Brain microvascular endothelial cell (primary cell): ENCODE data around the gene MRPL22.

ENCODE experiments used
- DNase-seq: peaks from one replicate; pipeline ENCODE4 v3.0.0-alpha.2; 2020
- H3K27ac ChIP-seq: fragments of 250-450 bp; sonication (Bioruptor Pico); 2 replicates; pipeline ENCODE4 v1.5.1; 2020; ENCODE audit warnings: mild to moderate bottlenecking, moderate library complexity
- H3K27me3 ChIP-seq: fragments of 250-450 bp; sonication (Bioruptor Pico); replicated peaks from 2 replicates; pipeline ENCODE4 v1.5.1; 2020; ENCODE audit warnings: mild to moderate bottlenecking
- H3K36me3 ChIP-seq: fragments of 250-450 bp; sonication (Bioruptor Pico); replicated peaks from 2 replicates; pipeline ENCODE4 v1.5.1; 2020; ENCODE audit warnings: mild to moderate bottlenecking
- H3K4me3 ChIP-seq: 2 replicates; pipeline ENCODE4 v1.5.1; 2011; ENCODE audit warnings: low read depth, mild to moderate bottlenecking, control low read depth, low read length, moderate library complexity
- CTCF ChIP-seq: IDR thresholded peaks from 2 replicates; pipeline ENCODE4 v1.5.1; 2011; ENCODE audit warnings: low read depth, mild to moderate bottlenecking, moderate library complexity, low read length, control low read depth, inconsistent platforms; ENCODE audit errors: missing control alignments
- in situ Hi-C: cut with HindIII; loops from 2 replicates; pipeline ENCODE4 v1.10.0; 2017; ENCODE audit warnings: low sequenced_read_pairs, low pct_ligation_motif_present

Gene MRPL22

GRCh38 chr5:154986151-154986550, 45.3 kb downstream of the MRPL22 start:
- DNase-seq: no peak
- Histone ChIP-seq H3K27ac (no peak overlapping the region), H3K36me3 (no peaks in the 10 kb centered on the region), H3K4me3 (no peak overlapping the region), H3K27me3 (no peaks in the 10 kb centered on the region)
- in situ Hi-C loops: no loop called here
- TF ChIP-seq CTCF: no peak

- Histone ChIP-seq H3K4me3 (no peak overlapping the region), H3K36me3 (no peaks in the 10 kb centered on the region), H3K27ac (no peak overlapping the region), H3K27me3 (no peaks in the 10 kb centered on the region)
- no peak for TF ChIP-seq CTCF
- in situ Hi-C loops: no loop called here
- no peak for DNase-seq
Observed at GRCh38 chr5:154989626-154990025, 48.8 kb downstream of the MRPL22 start.

GRCh38 chr5:154993461-154993860, 52.6 kb downstream of the MRPL22 start:
- Histone ChIP-seq H3K27me3 (no peaks in the 10 kb centered on the region), H3K4me3 (no peak overlapping the region), H3K36me3 (no peaks in the 10 kb centered on the region), H3K27ac (no peak overlapping the region)
- in situ Hi-C loops: no loop called here
- no peak for DNase-seq
- TF ChIP-seq CTCF: no peak

GRCh38 chr5:154995679-154996078, 54.8 kb downstream of the MRPL22 start:
- DNase-seq: no peak
- in situ Hi-C loops: no loop called here
- no peak overlapping the region for H3K27ac ChIP-seq

GRCh38 chr5:154997746-154998145, 56.9 kb downstream of the MRPL22 start:
- no peak for TF ChIP-seq CTCF
- Histone ChIP-seq H3K27me3 (no peaks in the 10 kb centered on the region), H3K4me3 (no peak overlapping the region), H3K27ac (no peak overlapping the region), H3K36me3 (no peaks in the 10 kb centered on the region)
- no peak for DNase-seq
- in situ Hi-C loops: no loop called here

More at GRCh38 chr5:154995679-154996078, 54.8 kb downstream of the MRPL22 start:
- H3K27me3 ChIP-seq: no peaks in the 10 kb centered on the region
- H3K4me3 ChIP-seq: no peak overlapping the region
- H3K36me3 ChIP-seq: no peaks in the 10 kb centered on the region
- no peak for TF ChIP-seq CTCF

- no peak for TF ChIP-seq CTCF
- H3K4me3 ChIP-seq: no peak overlapping the region
- H3K27me3 ChIP-seq: no peaks in the 10 kb centered on the region
- no peak for DNase-seq
- H3K36me3 ChIP-seq: no peaks in the 10 kb centered on the region
- no peak overlapping the region for H3K27ac ChIP-seq
- in situ Hi-C loops: no loop called here
Observed at GRCh38 chr5:154999865-155000264, 59.0 kb downstream of the MRPL22 start.
